ENCODE data around the gene NLGN2. TPM values are rescaled to one million over a fixed set of nuclear protein-coding genes. Genes with fewer than 3 reads are reported as not detected.

Gene NLGN2
- total RNA-seq, 1 donor from 2014 or later, result 8.2 TPM

DNA sequence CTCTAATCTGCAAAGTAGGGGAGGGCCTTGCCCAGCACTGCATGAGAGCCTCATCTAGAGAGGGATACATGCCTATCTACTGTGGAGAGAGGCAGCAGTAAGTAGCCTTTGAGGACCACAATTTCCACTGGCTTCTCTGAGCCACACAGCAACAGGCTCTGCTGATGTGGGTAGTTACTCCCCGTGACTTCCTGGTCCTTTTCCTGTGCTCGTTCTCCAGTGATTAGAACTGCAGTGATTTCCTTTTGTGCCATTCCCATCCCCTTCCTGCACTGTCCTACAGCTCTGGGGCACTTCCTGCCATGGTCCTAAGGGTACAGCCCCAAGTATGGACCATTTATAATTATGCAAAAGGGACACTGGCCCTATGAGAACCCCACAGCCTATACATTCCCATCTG lies 16.3 kb upstream of the NLGN2 start:
- no peak for FAIRE-seq
- no peak for DNase-seq (ENCODE audit: low spot score in 2 of 2)

DNA sequence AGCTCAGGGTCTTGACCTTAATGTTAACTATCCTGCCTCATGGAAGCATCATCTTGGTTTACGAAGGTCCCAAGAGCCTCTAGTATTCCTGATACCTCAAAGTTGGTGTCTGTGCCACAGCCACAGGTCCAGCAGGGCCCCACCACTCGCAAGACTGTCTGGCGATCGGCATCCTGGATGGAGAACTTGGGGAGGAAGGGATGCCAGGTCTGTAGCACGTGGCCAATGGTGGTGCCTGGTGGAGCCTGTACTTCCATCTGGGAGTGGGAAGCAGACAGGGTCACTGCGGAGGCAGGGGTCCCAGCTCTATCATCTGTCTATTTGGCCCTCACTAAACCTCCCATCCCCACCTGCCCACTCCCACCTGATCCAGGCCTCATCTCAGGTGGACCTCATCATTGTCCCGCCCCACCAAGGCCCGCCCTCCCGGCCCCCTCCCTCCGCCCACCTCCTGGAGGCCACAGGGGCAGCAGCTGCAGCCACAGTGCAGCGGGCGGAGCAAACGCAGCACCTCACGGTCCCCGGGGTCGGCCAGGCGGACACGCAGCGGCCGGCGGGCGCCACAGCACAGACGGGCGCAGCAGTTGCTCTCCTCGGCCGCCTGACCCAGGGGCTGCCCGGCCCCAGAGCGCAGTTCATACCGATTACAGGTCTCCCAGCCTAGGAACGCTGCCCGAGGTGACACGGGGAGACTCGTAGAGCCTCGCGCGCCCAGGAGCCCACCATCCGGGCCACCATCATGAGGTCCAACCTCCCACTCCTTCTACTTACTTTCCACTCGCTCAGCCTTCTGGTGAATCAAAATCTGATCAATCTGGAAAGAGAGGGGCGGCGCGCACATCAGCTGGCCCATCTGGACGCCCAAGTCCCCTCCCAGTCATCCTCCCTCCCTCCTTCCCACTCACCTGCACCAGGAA lies 14.7 kb upstream of the NLGN2 start:
- FAIRE-seq (no peak), DNase-seq (ENCODE audit: low spot score in 2 of 2) (no peak)

DNA sequence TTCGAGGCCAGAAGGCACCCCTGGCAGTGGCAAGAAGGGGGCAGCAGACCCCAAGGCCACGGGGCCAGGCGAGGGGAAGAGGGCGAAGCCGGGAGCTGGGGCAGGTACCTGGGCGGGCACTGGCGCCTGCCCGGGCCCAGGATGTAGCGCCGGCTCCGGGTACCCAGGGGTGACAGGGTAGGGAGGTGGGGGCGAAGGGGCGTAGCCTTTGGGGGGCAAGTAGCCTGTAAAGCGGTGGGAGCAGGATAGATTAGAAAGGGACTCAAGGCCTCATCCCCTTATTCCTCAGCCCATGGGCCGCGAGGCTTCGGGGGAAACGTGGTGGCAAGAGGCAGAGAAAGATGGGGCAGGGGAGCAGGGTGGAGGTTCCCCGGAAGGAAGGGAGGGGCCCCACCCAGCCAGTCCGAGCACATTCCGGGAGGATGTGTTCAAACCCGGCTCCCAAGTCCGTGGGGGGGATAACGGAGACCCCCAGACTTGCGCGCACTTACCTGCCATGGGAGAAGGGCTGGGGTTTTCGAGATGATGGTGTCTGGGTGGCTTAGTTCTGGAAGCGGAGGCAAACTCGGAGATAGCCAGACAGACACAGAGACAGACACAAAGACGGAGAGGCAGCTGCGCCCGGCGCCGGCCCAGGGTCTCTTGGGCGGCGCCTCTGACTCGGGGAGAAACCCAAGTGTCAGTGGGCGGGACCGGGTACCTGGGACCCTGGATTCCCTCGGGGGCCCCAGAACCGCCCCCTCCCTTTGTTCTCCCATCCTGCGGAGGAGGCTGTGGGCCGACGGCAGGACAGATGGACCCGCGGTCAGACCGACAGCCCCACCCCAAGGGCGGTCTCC lies 13.8 kb upstream of the NLGN2 start:
- no peak for FAIRE-seq
- no peak for DNase-seq (ENCODE audit: low spot score in 2 of 2)

DNA sequence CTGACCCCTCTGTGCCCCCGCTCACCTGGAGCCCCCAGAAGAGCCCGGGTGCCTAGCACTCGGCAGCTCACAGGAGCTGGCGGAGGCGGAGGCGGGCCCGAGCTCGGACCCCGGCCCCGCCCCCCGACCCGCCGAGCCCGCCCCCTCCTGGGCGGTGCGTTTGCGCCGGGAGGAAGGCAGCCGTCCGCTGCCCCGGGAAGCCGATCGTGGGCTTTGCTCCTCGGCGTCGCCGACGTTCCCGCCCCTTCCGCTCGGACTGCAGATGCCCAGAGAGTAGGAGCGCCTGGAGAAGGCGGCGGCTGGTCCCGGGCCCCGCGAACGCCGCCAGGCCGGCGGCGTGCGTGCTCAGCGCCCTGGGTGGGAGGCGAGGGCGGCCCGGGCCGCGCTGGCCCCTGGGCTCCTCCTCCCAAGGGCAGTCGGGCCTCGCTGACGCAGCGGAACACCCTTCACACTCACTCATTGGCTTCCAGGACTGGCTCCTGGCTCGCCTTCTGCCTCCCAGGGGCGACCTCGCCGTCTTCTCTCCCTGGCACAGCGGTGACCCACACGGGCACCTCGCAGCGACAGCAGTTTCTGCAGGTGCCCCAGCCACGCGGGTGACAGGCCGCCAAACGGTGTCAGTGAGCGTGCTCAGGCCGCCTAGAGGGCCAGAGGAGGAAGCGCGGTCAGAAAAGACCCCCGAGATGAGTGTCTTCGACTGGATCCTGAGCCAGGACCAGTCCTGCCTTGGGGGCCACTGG lies 13.0 kb upstream of the NLGN2 start, which contains the start of gene PLSCR3:
PLSCR3 (minus strand) TSS at position 74 of the 740 bp plus-strand sequence. CDS start 415 bp downstream, outside the sequence.
- no peak for FAIRE-seq
- DNase-seq (ENCODE audit: low spot score in 2 of 2), result peak; percentile 96 to 97

DNA sequence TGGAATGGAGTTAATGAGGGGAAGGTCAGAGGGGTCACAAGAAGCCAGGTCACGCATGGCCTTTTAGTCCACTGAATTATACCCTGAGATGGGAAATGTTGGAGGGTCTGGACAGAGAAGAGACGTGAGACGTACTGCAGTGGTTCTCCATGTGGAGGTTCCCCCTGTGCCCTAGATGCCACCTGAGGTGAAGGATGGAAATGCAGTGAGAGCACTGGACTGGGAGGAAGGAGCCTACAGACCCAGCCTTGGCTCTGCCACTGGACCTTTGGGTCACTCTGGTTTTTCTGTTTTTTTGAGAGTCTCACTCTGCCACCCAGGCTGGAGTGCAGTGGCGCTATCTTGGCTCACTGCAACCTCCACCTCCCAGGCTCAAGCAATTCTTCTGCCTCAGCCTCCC lies 11.5 kb upstream of the NLGN2 start:
- no peak for DNase-seq (ENCODE audit: low spot score in 2 of 2)
- FAIRE-seq, result no peak

DNA sequence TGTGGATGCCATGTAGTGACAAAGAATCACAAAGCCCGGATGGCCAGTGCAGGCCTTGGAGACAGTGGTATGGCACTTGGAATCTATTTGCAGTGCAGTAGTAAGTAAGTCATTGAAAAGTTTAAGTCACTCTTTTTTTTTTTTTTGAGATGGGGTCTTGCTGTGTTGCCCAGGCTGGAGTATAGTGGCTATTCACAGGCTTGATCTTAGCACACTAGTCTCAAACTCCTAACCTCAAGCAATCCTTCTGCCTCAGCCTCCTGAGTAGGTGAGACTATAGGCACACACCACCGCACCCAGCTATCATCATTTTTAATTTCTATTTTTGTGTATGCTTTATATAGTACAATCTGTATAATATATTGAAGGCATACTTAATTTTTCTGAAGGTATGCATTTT lies 9.0 kb upstream of the NLGN2 start:
- DNase-seq (ENCODE audit: low spot score in 2 of 2) (no peak), FAIRE-seq (no peak)

DNA sequence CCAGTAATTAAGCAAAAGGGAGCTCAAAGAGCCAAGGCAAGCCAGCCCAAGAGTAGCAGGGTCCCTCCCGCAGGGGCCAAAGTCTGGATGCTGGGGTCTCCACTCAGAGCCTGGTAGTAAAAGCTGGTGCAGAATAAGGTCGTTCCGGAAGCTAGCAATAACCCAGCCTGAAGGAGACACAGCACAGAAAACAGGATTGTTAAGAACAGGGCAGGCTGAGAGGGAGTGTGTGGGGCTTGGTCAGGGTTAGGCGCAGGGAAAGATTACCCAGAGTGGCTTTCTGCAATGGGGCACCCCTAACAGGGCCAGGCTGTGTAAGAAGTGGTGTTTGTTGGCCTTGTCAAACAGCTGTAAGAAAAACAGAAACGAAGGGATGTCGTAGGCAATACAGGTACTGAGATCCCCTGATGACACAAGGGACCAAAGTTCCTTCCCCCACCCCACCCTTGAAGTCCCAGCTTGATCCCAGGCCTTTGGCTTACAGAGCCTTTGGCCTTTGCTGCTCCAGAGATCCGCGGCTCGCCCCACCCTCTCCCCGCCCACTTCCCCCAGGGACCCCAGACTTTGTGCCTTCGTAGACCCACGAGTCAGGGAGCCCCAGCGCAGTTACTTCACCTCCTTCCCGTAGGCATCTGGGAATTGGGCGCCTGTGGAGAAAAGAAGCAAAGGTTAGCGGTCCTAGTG lies 4.5 kb upstream of the NLGN2 start:
- FAIRE-seq (no peak), DNase-seq (ENCODE audit: low spot score in 2 of 2) (no peak)

DNA sequence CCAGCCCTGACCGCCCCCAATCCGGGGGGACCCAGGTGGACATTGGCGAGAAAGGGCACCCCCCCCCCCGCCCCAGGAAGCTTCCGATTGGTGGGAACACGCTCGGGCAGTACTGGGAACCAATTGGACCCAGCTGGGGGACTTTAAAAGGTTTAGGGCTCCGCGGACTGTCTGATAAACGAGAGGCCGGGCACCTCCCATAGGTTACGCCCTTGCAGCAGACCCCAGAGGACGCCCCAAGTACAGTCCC lies 4.0 kb upstream of the NLGN2 start:
- no peak for DNase-seq (ENCODE audit: low spot score in 2 of 2)
- FAIRE-seq, result no peak

DNA sequence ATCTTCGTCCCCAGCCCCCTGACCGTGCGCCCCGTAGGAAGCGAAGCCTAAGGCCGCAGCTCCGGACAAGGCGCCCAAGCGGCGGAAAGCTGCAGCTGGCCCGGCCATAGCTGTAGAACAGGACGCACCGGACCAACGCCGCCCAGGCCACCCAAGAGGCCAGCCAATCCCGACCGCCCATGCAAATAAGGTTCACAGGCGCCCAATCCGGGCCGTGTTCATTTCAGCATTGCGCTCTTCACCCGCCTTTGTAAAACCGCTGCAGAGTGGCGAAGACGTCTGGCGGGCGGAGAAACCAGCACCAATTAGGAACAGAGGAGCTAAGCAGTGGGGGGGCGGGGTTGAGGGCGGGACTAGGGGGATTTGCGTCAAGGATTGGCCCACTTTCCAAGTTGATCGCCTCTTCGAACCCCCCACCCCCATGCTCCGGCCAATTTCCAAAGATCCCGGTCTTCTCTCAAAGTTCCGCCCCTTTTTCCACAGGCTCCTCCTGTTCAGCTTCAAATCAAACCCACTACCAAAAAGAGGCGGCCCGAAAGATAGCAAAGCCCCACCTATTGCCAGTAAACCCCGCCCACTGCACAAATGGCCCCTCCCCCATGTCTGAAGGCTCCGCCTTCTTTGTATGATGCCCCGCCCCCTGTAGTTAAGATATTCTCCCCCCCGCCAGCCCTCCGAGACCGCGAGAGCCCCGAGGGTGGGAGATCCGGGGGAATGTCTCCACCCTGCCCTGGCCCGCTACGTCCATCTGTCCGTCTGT lies 3.5 kb upstream of the NLGN2 start, which contains the start of gene TMEM256:
TMEM256 (minus strand) TSS at position 121 of the 760 bp plus-strand sequence; CDS start at position 108, 13 bp downstream.
- FAIRE-seq, result peak; percentile 95
- peak; percentile 94 for DNase-seq (ENCODE audit: low spot score in 2 of 2)

DNA sequence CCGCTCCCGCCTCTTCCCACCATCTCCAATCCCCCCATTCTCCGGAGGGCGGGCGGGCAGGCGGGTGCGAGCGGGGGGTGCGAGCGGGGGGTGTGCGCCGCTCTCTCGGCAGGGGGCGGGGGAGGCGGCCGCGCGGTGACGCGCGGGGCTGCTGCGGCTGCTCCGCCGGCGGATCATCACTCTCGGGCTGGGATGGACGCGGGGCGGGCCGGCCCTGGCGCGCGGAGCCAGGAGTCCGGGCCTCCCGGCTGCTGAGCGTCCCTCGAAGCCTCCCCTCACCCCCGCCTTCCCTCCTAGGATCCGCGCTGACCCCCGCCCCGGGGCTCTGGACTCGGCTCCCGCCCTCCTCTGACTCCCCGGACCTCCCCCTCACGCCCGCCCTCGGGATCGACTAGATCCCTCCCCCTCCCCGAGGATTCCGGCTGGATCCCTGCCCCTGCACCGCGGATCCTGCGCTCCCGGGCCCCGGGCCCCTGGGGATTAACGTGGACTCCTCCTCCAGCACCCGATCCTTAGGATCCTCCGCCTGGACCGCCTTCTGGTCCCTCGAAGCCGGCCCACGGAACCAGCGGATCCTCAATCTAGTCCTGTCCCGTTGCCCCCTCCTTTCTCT lies 2.8 kb upstream of the NLGN2 start:
- FAIRE-seq (no peak), DNase-seq (ENCODE audit: low spot score in 2 of 2) (peak; percentile 80 to 89)

DNA sequence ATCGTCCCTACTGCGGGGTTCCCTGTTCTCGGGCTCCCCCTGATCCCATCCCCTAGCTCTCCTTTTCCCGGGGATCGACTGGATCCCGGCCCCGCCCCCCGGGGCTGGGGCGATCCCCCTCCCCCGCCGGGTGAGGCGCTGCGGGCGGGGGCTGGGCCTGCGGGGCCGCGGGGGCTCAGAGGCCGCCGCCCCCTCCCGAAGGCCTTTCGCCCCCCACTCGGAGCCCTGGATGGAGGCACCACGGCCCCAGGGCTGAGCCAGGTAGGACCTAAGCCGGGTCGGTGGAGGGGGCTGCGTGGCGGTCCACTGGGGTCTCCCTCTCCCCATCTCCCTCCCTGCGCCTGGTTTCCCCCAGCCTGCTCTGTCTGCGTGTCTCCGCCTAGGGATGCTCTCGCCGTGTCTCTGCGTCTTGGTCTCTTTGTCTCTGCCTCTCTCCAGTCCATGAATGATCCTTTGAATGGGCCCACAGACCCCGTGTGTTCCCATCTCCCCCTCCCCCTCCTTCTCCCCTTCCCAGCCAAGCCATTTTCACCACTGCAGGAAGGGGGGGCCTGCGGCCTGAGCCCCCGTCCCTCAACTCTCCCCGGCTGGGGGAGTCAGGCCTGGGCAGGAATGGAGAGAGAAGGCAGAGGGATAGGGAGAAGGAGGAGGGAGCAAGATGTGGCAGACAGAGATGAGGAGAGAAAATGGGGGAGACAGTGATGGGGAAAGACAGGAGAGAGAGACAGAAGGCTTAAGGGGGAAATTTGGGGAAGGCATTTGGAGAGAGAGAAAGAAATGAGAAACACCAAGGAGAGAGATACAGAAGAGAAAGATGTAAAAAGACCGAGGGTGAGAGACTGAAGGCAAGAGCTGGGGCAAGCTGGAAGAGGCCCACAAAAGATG lies 2.1 kb upstream of the NLGN2 start:
- no peak for DNase-seq (ENCODE audit: low spot score in 2 of 2)
- FAIRE-seq, result no peak

DNA sequence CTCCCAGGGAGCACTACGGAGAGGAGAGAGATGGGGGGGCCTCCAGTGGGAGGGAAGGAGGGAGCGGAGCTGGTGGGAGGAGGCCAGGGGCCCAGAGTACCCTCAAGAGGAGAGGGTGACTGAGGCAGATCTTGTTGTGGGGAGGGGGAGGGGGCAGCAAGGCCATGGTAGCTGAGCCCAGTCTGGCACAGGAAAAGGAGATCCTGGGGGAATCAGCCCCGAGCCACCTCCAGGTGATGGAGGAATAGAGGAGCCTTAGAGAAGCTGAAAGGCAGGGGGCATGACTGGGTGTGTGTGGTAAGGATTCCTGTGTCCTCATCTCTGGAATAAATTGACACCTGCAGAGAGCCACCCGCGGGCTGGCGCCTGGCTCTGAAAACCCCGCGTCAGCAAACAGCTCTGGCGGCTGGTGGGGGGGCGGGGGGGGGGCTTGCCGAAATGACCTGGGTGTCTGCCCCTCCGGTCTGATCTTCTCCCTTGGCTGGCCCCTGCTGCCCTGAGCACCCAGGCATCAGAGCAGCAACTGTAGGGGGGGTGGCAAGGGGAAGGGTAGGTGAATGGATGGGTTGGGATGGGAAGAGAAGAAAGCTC lies 1.3 kb upstream of the NLGN2 start:
- DNase-seq (ENCODE audit: low spot score in 2 of 2) (no peak), FAIRE-seq (no peak)

DNA sequence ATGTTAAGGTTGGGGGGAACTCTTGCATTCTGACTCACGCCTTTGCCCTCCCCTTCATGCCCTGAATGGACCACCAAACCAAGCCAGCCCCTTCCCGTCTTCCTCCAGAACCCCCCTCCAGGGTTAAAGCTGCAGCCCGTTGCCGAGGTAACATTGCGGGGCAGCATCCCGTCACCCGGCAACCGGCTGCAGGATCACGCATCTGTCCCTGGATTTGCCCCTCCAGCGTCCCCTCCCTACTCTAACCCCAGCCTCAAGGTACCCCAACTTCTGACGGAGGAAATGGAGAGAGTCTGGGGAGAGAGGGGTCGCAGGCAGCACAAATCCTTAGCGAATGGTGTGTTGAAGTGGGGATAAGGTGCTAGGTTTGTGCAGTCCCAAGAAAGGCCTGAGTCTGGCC lies 563 bp upstream of the NLGN2 start:
- no peak for DNase-seq (ENCODE audit: low spot score in 2 of 2)
- no peak for FAIRE-seq

DNA sequence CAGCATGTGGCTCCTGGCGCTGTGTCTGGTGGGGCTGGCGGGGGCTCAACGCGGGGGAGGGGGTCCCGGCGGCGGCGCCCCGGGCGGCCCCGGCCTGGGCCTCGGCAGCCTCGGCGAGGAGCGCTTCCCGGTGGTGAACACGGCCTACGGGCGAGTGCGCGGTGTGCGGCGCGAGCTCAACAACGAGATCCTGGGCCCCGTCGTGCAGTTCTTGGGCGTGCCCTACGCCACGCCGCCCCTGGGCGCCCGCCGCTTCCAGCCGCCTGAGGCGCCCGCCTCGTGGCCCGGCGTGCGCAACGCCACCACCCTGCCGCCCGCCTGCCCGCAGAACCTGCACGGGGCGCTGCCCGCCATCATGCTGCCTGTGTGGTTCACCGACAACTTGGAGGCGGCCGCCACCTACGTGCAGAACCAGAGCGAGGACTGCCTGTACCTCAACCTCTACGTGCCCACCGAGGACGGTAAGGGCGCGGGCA lies 645 bp downstream of the NLGN2 start:
- no peak for FAIRE-seq
- DNase-seq (ENCODE audit: low spot score in 2 of 2), result no peak

DNA sequence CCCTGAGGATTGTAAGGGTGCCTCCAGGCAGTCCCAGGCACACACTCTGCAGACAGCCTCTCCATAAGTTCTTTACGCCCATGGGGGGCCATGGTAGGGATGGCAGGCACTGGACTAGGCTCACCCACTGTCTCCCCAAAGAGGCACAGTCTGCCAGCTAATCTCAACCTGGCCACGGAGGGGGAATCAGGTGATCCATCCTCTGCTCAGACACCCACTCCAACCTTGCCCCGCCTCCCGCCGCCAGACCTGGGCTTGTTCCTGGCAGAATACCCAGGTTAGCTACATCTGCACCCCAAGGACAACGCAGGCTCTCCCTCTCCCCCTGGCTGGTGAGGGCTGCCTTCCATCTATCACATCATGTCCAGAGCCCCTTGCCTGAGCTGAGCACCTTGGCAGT lies 1.2 kb downstream of the NLGN2 start:
- no peak for FAIRE-seq
- DNase-seq (ENCODE audit: low spot score in 2 of 2), result no peak

DNA sequence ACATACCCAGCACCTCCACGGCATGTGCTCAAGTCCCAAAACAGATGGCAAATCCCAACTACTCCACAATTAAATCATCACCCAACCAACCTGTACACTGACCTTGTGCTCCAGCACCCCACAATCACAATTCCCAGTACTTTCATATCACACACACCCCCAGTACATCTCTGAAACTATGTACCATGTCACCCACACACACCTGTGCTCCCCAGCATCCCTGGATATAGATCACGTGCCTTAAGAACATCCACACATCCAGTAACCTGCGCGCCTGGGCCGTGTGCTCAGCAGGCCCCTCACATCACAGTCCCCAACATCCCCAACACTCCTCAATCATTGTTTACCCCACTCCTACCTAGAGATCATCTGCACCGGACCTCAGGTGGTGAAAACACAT lies 2.1 kb downstream of the NLGN2 start:
- DNase-seq (ENCODE audit: low spot score in 2 of 2) (no peak), FAIRE-seq (no peak)

DNA sequence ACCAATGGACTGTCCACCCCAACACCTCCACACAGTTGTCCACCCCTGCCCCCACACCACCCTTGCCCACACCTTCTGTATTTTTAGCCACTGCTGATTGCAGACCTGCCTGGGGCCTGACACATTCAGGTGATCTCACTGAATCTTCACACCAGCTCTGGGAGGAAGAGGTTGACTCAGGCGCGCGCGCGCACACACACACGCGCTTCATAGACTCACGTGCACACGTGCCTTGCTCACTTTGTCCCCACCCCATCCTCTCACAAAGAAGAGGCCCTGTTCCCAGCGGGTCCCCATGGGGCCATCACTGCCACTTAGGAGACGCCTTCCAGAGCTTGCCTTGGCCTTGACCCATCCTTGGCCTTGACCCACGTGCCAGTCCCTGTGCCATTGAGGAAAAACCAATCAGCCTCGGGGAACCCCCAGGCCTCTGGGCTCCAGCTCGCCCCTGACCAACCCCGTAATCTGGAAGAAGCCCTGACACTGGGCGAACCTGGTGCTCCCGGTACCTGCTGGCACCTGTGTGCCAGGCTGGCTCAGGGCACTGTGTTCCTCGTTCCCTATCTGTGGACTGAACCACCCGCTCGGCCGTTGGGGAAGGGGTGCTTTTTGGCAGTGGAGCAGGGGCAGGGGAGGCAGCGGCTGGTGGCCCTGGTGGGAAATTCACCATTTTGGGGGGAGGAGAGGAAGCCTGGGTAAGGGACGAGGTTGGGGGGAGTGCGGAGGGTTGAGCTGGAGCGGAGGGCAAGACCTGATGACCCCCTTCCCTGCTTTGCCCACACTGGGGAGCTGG lies 3.2 kb downstream of the NLGN2 start:
- no peak for FAIRE-seq
- DNase-seq (ENCODE audit: low spot score in 2 of 2), result no peak
